Urinary bladder (tissue), 4 donors: ENCODE results near the gene DIO1. TPM values are rescaled to one million over a fixed set of nuclear protein-coding genes. Genes with fewer than 3 reads are reported as not detected.
A peak's percentile ranks its signal among the peaks of the same experiment; 100 is the strongest.
"Not testable (repeated sequence)": the region's sequence is repeated elsewhere in the genome, so short reads cannot be mapped to it uniquely, and the experiment has no call there.

Source experiments
- DNase-seq: peaks from one replicate; pipeline ENCODE4 v3.0.0-alpha.2; 2015; ENCODE audit errors: extremely low spot score
- H3K27ac ChIP-seq: one replicate; pipeline ENCODE4 v1.5.1; 2013; ENCODE audit warnings: low read depth, mild to moderate bottlenecking, moderate library complexity
- H3K36me3 ChIP-seq: one replicate; pipeline ENCODE4 v1.6.1; 2013; ENCODE audit warnings: mild to moderate bottlenecking, moderate library complexity; ENCODE audit not compliant: insufficient read depth
- H3K4me1 ChIP-seq: one replicate; pipeline ENCODE4 v1.6.1; 2013; ENCODE audit warnings: mild to moderate bottlenecking, moderate library complexity; ENCODE audit not compliant: insufficient read depth
- H3K4me3 ChIP-seq: one replicate; pipeline ENCODE4 v1.5.1; 2013; ENCODE audit warnings: low read depth, low read length
- WGBS: extraction: QIAGEN DNeasy Blood & Tissue Kit; methylation state at CpG from one replicate; pipeline ENCODE4 v1.1.7; 2013; 5-methylcytosine and 5-hydroxymethylcytosine counted together
- polyA plus RNA-seq: library from polyadenylated mRNA; stranded (reverse); fragments of 200-250 nt; gene quantifications from one replicate; pipeline ENCODE4 v1.2.3, GENCODE V29; 2013
- total RNA-seq: library from RNA; depleted of rRNA; stranded (reverse); fragments of >200 nt; gene quantifications from one replicate; pipeline ENCODE4 v1.2.3, GENCODE V29; 2014
- donor health status: healthy with polysubstance abuse.
- donor health status: healthy.

DIO1 gene
- total and polyA plus RNA-seq, 2 donors: 0.08 TPM; not detected in 1

GRCh38 chr1:53883600-53883999 lies 10.4 kb upstream of the DIO1 start:
- WGBS: 92% methylated on average over 6 of the region's 6 CpGs
- H3K4me3 ChIP-seq, H3K4me1 ChIP-seq, H3K36me3 ChIP-seq, DNase-seq, H3K27ac ChIP-seq: not testable (repeated sequence)

GRCh38 chr1:53888681-53889080 lies 5.3 kb upstream of the DIO1 start:
- WGBS: 47% methylated on average over 2 of the region's 2 CpGs
- no peak overlapping the region for H3K27ac ChIP-seq
- H3K4me3 ChIP-seq: no peak overlapping the region

GRCh38 chr1:53889304-53890298 lies 4.4 kb upstream of the DIO1 start, which contains the start of gene YIPF1:
Gene YIPF1, minus strand, starts transcription at chr1:53889797. Its CDS starts 860 bp downstream, at chr1:53888937.
- WGBS: 2% methylated on average over 62 of the region's 62 CpGs
- peak; percentile 58 for DNase-seq

More at GRCh38 chr1:53888681-53889080, 5.3 kb upstream of the DIO1 start:
- DNase-seq: no peak
- H3K4me1 ChIP-seq: peaks cover 2% of the 10 kb centered on the region
- H3K36me3 ChIP-seq: no peaks in the 10 kb centered on the region

GRCh38 chr1:53890522-53890941 lies 3.5 kb upstream of the DIO1 start:
- 82% methylated on average over 7 of the region's 7 CpGs for WGBS
- Histone ChIP-seq H3K4me3 (no peak overlapping the region), H3K4me1 (peaks cover 2% of the 10 kb centered on the region), H3K36me3 (no peaks in the 10 kb centered on the region), H3K27ac (no peak overlapping the region)
- no peak for DNase-seq

More at GRCh38 chr1:53889304-53890298, 4.4 kb upstream of the DIO1 start, which contains the start of gene YIPF1:
- Histone ChIP-seq H3K27ac (peak within 1 kb of the TSS; percentile 40), H3K4me3 (peak within 1 kb of the TSS; percentile 61), H3K4me1 (peaks cover 2% of the 10 kb centered on the region), H3K36me3 (no peaks in the 10 kb centered on the region)

GRCh38 chr1:53891018-53891417 lies 3.0 kb upstream of the DIO1 start:
- H3K4me3 ChIP-seq: no peak overlapping the region
- H3K4me1 ChIP-seq: peaks cover 2% of the 10 kb centered on the region
- 94% methylated on average over 2 of the region's 2 CpGs for WGBS
- no peaks in the 10 kb centered on the region for H3K36me3 ChIP-seq
- no peak overlapping the region for H3K27ac ChIP-seq
- DNase-seq: no peak

- Histone ChIP-seq H3K4me1 (peaks cover 2% of the 10 kb centered on the region), H3K4me3 (no peak overlapping the region), H3K27ac (no peak overlapping the region), H3K36me3 (no peaks in the 10 kb centered on the region)
- 95% methylated on average over 2 of the region's 2 CpGs for whole genome bisulfite sequencing
- DNase-seq: no peak
These were observed 2.3 kb upstream of the DIO1 start for GRCh38 chr1:53891678-53892077.

- Histone ChIP-seq H3K4me1 (peaks cover 2% of the 10 kb centered on the region), H3K36me3 (no peaks in the 10 kb centered on the region), H3K4me3 (no peak overlapping the region), H3K27ac (no peak overlapping the region)
- no peak for DNase-seq
- 79% methylated on average over 5 of the region's 5 CpGs for WGBS
These were observed 1.1 kb upstream of the DIO1 start for GRCh38 chr1:53892911-53893310.

- no peaks in the 10 kb centered on the region for H3K36me3 ChIP-seq
These were observed 657 bp downstream of the DIO1 start for GRCh38 chr1:53894644-53895043.

GRCh38 chr1:53895421-53895820 lies 1.4 kb downstream of the DIO1 start:
- H3K36me3 ChIP-seq: no peaks in the 10 kb centered on the region

More at GRCh38 chr1:53894644-53895043, 657 bp downstream of the DIO1 start:
- no peak overlapping the region for H3K27ac ChIP-seq
- H3K4me1 ChIP-seq: no peaks in the 10 kb centered on the region
- no peak for DNase-seq
- no peak overlapping the region for H3K4me3 ChIP-seq
- 96% methylated on average over 5 of the region's 5 CpGs for WGBS

GRCh38 chr1:53896635-53897229 lies 2.7 kb downstream of the DIO1 start:
- no peak overlapping the region for H3K4me3 ChIP-seq
- H3K36me3 ChIP-seq: no peaks in the 10 kb centered on the region
- no peaks in the 10 kb centered on the region for H3K4me1 ChIP-seq
- 20% methylated on average over 2 of the region's 2 CpGs for WGBS
- no peak overlapping the region for H3K27ac ChIP-seq
- DNase-seq: no peak

More at GRCh38 chr1:53895421-53895820, 1.4 kb downstream of the DIO1 start:
- Histone ChIP-seq H3K4me3 (no peak overlapping the region), H3K27ac (no peak overlapping the region), H3K4me1 (no peaks in the 10 kb centered on the region)
- DNase-seq: no peak
- WGBS: 57% methylated on average over 6 of the region's 6 CpGs

- 5% methylated on average over 2 of the region's 2 CpGs for WGBS
- no peak overlapping the region for H3K4me3 ChIP-seq
- DNase-seq: peak; percentile 32
These were observed 5.2 kb downstream of the DIO1 start for GRCh38 chr1:53899206-53899628.

GRCh38 chr1:53899708-53900107 lies 5.7 kb downstream of the DIO1 start:
- H3K27ac ChIP-seq: no peak overlapping the region
- no peak for DNase-seq
- H3K4me3 ChIP-seq: no peak overlapping the region
- H3K36me3 ChIP-seq: no peaks in the 10 kb centered on the region
- peaks cover 2% of the 10 kb centered on the region for H3K4me1 ChIP-seq
- WGBS: 81% methylated on average over 3 of the region's 3 CpGs

More at GRCh38 chr1:53899206-53899628, 5.2 kb downstream of the DIO1 start:
- H3K4me1 ChIP-seq: peaks cover 2% of the 10 kb centered on the region
- no peaks in the 10 kb centered on the region for H3K36me3 ChIP-seq
- H3K27ac ChIP-seq: no peak overlapping the region

- DNase-seq: no peak
- WGBS: 64% methylated on average over 7 of the region's 7 CpGs
- no peaks in the 10 kb centered on the region for H3K36me3 ChIP-seq
- no peak overlapping the region for H3K4me3 ChIP-seq
- no peak overlapping the region for H3K27ac ChIP-seq
- peaks cover 2% of the 10 kb centered on the region for H3K4me1 ChIP-seq
These were observed 8.5 kb downstream of the DIO1 start for GRCh38 chr1:53902235-53903138.
